Measurements from ENCODE around the gene NR3C1.
A peak's percentile ranks its signal among the peaks of the same experiment; 100 is the strongest.

Gene NR3C1

GRCh38 chr5:143304836-143305475 is 98.5 kb downstream of the NR3C1 start:
- no peaks in the 10 kb centered on the region for H3K9me3 ChIP-seq (ENCODE audit: severe bottlenecking)
- no peak overlapping the region for H3K27ac ChIP-seq (ENCODE audit: poor library complexity, severe bottlenecking)
- peaks cover 76% of the 10 kb centered on the region for H3K36me3 ChIP-seq (ENCODE audit: low read depth)
- no peak for DNase-seq (ENCODE audit: low spot score)
- ATAC-seq (ENCODE audit: low read depth): no peak
- H3K27me3 ChIP-seq (ENCODE audit: insufficient read depth, poor library complexity, severe bottlenecking): no peaks in the 10 kb centered on the region
- TF ChIP-seq, protein P1, sequence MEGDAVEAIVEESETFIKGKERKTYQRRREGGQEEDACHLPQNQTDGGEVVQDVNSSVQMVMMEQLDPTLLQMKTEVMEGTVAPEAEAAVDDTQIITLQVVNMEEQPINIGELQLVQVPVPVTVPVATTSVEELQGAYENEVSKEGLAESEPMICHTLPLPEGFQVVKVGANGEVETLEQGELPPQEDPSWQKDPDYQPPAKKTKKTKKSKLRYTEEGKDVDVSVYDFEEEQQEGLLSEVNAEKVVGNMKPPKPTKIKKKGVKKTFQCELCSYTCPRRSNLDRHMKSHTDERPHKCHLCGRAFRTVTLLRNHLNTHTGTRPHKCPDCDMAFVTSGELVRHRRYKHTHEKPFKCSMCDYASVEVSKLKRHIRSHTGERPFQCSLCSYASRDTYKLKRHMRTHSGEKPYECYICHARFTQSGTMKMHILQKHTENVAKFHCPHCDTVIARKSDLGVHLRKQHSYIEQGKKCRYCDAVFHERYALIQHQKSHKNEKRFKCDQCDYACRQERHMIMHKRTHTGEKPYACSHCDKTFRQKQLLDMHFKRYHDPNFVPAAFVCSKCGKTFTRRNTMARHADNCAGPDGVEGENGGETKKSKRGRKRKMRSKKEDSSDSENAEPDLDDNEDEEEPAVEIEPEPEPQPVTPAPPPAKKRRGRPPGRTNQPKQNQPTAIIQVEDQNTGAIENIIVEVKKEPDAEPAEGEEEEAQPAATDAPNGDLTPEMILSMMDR (IDR thresholded peaks at IDR 0.05; ENCODE audit: poor library complexity, severe bottlenecking): no peak
- no peak overlapping the region for H3K4me3 ChIP-seq (ENCODE audit: severe bottlenecking)
- H3K4me1 ChIP-seq (ENCODE audit: insufficient read depth, poor library complexity, severe bottlenecking): peaks cover 23% of the 10 kb centered on the region

- H3K36me3 ChIP-seq (ENCODE audit: low read depth): peaks cover 75% of the 10 kb centered on the region
- H3K4me3 ChIP-seq (ENCODE audit: severe bottlenecking): no peak overlapping the region
- H3K4me1 ChIP-seq (ENCODE audit: insufficient read depth, poor library complexity, severe bottlenecking): peaks cover 18% of the 10 kb centered on the region
- H3K9me3 ChIP-seq (ENCODE audit: severe bottlenecking): no peaks in the 10 kb centered on the region
- ATAC-seq (ENCODE audit: low read depth) (peak; percentile 75), DNase-seq (ENCODE audit: low spot score) (no peak)
- H3K27ac ChIP-seq (ENCODE audit: poor library complexity, severe bottlenecking): peak overlapping the region; percentile 33
- TF ChIP-seq, protein P1 (IDR thresholded peaks at IDR 0.05; ENCODE audit: poor library complexity, severe bottlenecking): no peak
- no peaks in the 10 kb centered on the region for H3K27me3 ChIP-seq (ENCODE audit: insufficient read depth, poor library complexity, severe bottlenecking)
These were observed 101.0 kb downstream of the NR3C1 start for GRCh38 chr5:143302341-143303045.

- TF ChIP-seq, protein P1 (IDR thresholded peaks at IDR 0.05; ENCODE audit: poor library complexity, severe bottlenecking): no peak
- Histone ChIP-seq H3K9me3 (ENCODE audit: severe bottlenecking) (no peaks in the 10 kb centered on the region), H3K4me1 (ENCODE audit: insufficient read depth, poor library complexity, severe bottlenecking) (peaks cover 13% of the 10 kb centered on the region), H3K27ac (ENCODE audit: poor library complexity, severe bottlenecking) (no peak overlapping the region), H3K36me3 (ENCODE audit: low read depth) (peaks cover 96% of the 10 kb centered on the region), H3K27me3 (ENCODE audit: insufficient read depth, poor library complexity, severe bottlenecking) (no peaks in the 10 kb centered on the region), H3K4me3 (ENCODE audit: severe bottlenecking) (no peak overlapping the region)
- DNase-seq (ENCODE audit: low spot score) (no peak), ATAC-seq (ENCODE audit: low read depth) (no peak)
These were observed 105.7 kb downstream of the NR3C1 start for GRCh38 chr5:143297756-143298155.

DNA sequence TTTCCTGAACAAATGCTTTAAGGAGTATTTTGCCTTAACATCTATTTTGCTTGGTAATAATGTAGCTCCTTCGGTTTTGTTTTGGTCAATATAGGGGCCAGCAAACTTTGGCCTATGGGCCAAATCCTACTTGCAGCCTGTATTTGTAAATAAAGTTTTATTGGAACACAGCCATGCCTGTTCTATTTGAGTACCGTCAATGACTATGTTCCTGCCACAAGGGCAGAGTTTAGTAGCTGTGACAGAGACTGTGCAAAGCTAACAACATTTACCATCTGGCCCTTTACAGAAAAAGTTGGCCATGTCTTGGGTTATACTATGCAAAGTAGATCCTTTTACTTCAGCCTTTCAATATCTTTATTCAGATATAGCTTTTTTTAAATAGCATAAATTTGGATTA is 113.4 kb downstream of the NR3C1 start:
- Histone ChIP-seq H3K27me3 (ENCODE audit: insufficient read depth, poor library complexity, severe bottlenecking) (no peaks in the 10 kb centered on the region), H3K9me3 (ENCODE audit: severe bottlenecking) (no peaks in the 10 kb centered on the region), H3K27ac (ENCODE audit: poor library complexity, severe bottlenecking) (no peak overlapping the region), H3K36me3 (ENCODE audit: low read depth) (peaks cover 64% of the 10 kb centered on the region), H3K4me3 (ENCODE audit: severe bottlenecking) (no peak overlapping the region), H3K4me1 (ENCODE audit: insufficient read depth, poor library complexity, severe bottlenecking) (no peaks in the 10 kb centered on the region)
- TF ChIP-seq, protein P1 (IDR thresholded peaks at IDR 0.05; ENCODE audit: poor library complexity, severe bottlenecking): no peak
- no peak for DNase-seq (ENCODE audit: low spot score)
- ATAC-seq (ENCODE audit: low read depth): no peak

DNA sequence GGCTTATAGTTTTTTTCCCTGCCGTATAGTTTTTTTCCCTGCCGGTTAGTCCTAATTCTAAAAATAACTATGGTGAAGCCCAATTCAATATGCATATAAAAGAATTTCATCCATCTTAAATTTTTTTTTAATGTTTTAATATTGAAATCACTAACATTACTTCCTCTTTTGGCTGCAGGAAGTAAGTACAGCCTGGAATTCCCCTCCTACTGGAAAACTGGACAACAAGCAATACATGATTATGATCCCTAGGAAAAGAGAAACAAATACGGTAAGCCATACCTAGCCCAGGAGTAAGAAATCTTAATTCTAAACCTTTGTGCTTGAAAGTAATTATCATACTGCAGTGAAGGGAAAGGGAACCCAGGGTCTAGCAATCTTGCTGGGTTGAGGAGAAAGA is 119.0 kb downstream of the NR3C1 start:
- peaks cover 66% of the 10 kb centered on the region for H3K36me3 ChIP-seq (ENCODE audit: low read depth)
- H3K27me3 ChIP-seq (ENCODE audit: insufficient read depth, poor library complexity, severe bottlenecking): no peaks in the 10 kb centered on the region
- DNase-seq (ENCODE audit: low spot score) (no peak), ATAC-seq (ENCODE audit: low read depth) (no peak)
- peaks cover 4% of the 10 kb centered on the region for H3K9me3 ChIP-seq (ENCODE audit: severe bottlenecking)
- H3K4me1 ChIP-seq (ENCODE audit: insufficient read depth, poor library complexity, severe bottlenecking): peaks cover 9% of the 10 kb centered on the region
- TF ChIP-seq, protein P1 (IDR thresholded peaks at IDR 0.05; ENCODE audit: poor library complexity, severe bottlenecking): no peak
- H3K4me3 ChIP-seq (ENCODE audit: severe bottlenecking): no peak overlapping the region
- H3K27ac ChIP-seq (ENCODE audit: poor library complexity, severe bottlenecking): no peak overlapping the region
